GM12878 (cell line): Measurements from ENCODE around the gene RANBP3. TPM values are rescaled to one million over a fixed set of nuclear protein-coding genes. Genes with fewer than 3 reads are reported as not detected.

Experiments
- ATAC-seq: fragments of 200-7000 bp; cut with Tn5 transposase; 3 replicates; pipeline ENCODE4 v1.9.1; 2020; ENCODE audit warnings: mild to moderate bottlenecking, moderate library complexity
- BruUV-seq: library from RNA; stranded (reverse); fragments of 400-500 nt; replicated peaks from 2 replicates; lab custom pipeline; 2021; lab: Mats Ljungman, UMichigan
- CTCF ChIA-PET: fragments of 300-600 bp; sonication (Branson Sonifier 250); formaldehyde crosslinking; extraction: SDS; loops from one replicate; lab custom pipeline; 2021; ENCODE audit warnings: inconsistent platforms; lab: Yijun Ruan, JAX
- POLR2A ChIA-PET: fragments of 350-600 bp; formaldehyde crosslinking; extraction: SDS; loops from one replicate; lab custom pipeline; 2021; ENCODE audit warnings: inconsistent platforms; lab: Charles Lee
- RAD21 ChIA-PET: fragments of 300-600 bp; sonication (Branson Sonifier 250); formaldehyde crosslinking; loops from one replicate; lab custom pipeline; 2023; ENCODE audit warnings: antibody characterized with exemption; ENCODE audit not compliant: unreplicated experiment; lab: Charles Lee
- SMC1A ChIA-PET: fragments of 300-600 bp; sonication (Branson Sonifier 250); formaldehyde crosslinking; loops from one replicate; lab custom pipeline; 2023; ENCODE audit not compliant: unreplicated experiment, uncharacterized antibody; lab: Charles Lee
- DNase-seq: peaks from one replicate; pipeline ENCODE4 v3.0.0-alpha.2; 2011; ENCODE audit warnings: low read depth, low spot score
- FAIRE-seq: peaks from 3 replicates; lab custom pipeline; 2011; peaks lifted over from hg19 to GRCh38; lab: Jason Lieb, UNC
- H2AFZ ChIP-seq: 2 replicates; pipeline ENCODE4 v1.6.0; 2011; ENCODE audit warnings: low read depth, low read length, control low read depth; ENCODE audit not compliant: control insufficient read depth
- H3K27ac ChIP-seq: 2 replicates; pipeline ENCODE4 v1.5.1; 2011; ENCODE audit warnings: control low read depth; ENCODE audit not compliant: control insufficient read depth, insufficient read depth
- H3K27me3 ChIP-seq, 2 experiments: replicated peaks in 1 of 2; 2 replicates each; pipeline versions ENCODE4 v1.6.0 to v1.6.1; 2011; ENCODE audit warnings: low read length in 1 of 2; ENCODE audit not compliant: control insufficient read depth in 2 of 2, insufficient read depth in 2 of 2
- H3K36me3 ChIP-seq, 2 experiments: 2 replicates each; pipeline ENCODE4 v1.5.1; 2011; ENCODE audit warnings: low read length in 1 of 2; ENCODE audit not compliant: control insufficient read depth in 2 of 2, insufficient read depth in 2 of 2
- H3K4me1 ChIP-seq: 2 replicates; pipeline ENCODE4 v1.6.1; 2011; ENCODE audit warnings: mild to moderate bottlenecking, low read length, moderate library complexity, mixed read lengths; ENCODE audit not compliant: control insufficient read depth, insufficient read depth
- H3K4me2 ChIP-seq: 2 replicates; pipeline ENCODE4 v1.6.0; 2011; ENCODE audit warnings: control low read depth; ENCODE audit not compliant: control insufficient read depth, insufficient read depth
- H3K4me3 ChIP-seq: fragments of 200-600 bp; sonication (generic); 2 replicates; pipeline ENCODE4 v1.5.1; 2016
- H3K79me2 ChIP-seq: 2 replicates; pipeline ENCODE4 v1.6.0; 2011; ENCODE audit warnings: low read length; ENCODE audit not compliant: control insufficient read depth, insufficient read depth
- H3K9ac ChIP-seq: 2 replicates; pipeline ENCODE4 v1.8.0; 2011; ENCODE audit warnings: low read length, control low read depth, mixed read lengths; ENCODE audit not compliant: control insufficient read depth, insufficient read depth
- H3K9me3 ChIP-seq: replicated peaks from 3 replicates; pipeline ENCODE4 v1.5.1; 2011; ENCODE audit warnings: mild to moderate bottlenecking, low read length; ENCODE audit not compliant: control insufficient read depth, insufficient read depth
- H4K20me1 ChIP-seq: 2 replicates; pipeline ENCODE4 v1.6.0; 2011; ENCODE audit not compliant: control insufficient read depth, insufficient read depth
- ASH2L ChIP-seq: fragments of 300-600, 200-600 bp; sonication (generic); IDR thresholded peaks from 2 replicates; pipeline ENCODE4 v1.6.1; 2017; ENCODE audit warnings: low read depth, mild to moderate bottlenecking, borderline replicate concordance
- ATF7 ChIP-seq: fragments of 450-650 bp; IDR thresholded peaks from 2 replicates; pipeline ENCODE4 v1.6.1; 2016; ENCODE audit warnings: low read depth, mild to moderate bottlenecking
- ESRRA ChIP-seq: IDR thresholded peaks from 2 replicates; pipeline ENCODE4 v1.6.1; 2012; ENCODE audit warnings: mild to moderate bottlenecking, low read length, improper control_type of control experiment
- ETV6 ChIP-seq, 2 experiments: fragments of 450-650 bp in 1 of 2; IDR thresholded peaks in 1 of 2; conservative IDR thresholded peaks in 1 of 2; 2 replicates each; pipeline ENCODE4 v1.6.1; 2014; ENCODE audit warnings: antibody characterized with exemption in 1 of 2, borderline replicate concordance in 1 of 2, low read depth in 1 of 2, mild to moderate bottlenecking in 1 of 2, moderate library complexity in 1 of 2
- EZH2 ChIP-seq: IDR thresholded peaks from 2 replicates; pipeline ENCODE4 v1.6.1; 2012; ENCODE audit warnings: low read depth, mild to moderate bottlenecking, control low read depth, inconsistent platforms, low read length, borderline replicate concordance; ENCODE audit not compliant: control insufficient read depth
- HDAC2 ChIP-seq: fragments of 200-600 bp; sonication (generic); IDR thresholded peaks from 2 replicates; pipeline ENCODE4 v1.6.1; 2017
- HDAC6 ChIP-seq: fragments of 200-600 bp; sonication (generic); IDR thresholded peaks from one replicate; pipeline ENCODE4 v1.8.0; 2017; ENCODE audit warnings: antibody characterized with exemption; ENCODE audit not compliant: unreplicated experiment
- IKZF1 ChIP-seq: fragments of 450-650 bp; conservative IDR thresholded peaks from 2 replicates; pipeline ENCODE4 v1.6.1; 2017; ENCODE audit warnings: antibody characterized with exemption, mild to moderate bottlenecking
- MEF2A ChIP-seq: IDR thresholded peaks from 2 replicates; pipeline ENCODE4 v1.6.1; 2011; ENCODE audit warnings: low read depth, mild to moderate bottlenecking, low read length, moderate library complexity; ENCODE audit not compliant: insufficient read depth
- PAX5 ChIP-seq: IDR thresholded peaks from 2 replicates; pipeline ENCODE4 v1.6.1; 2011; ENCODE audit warnings: low read depth, low read length, borderline replicate concordance
- POU2F2 ChIP-seq: IDR thresholded peaks from 3 replicates; pipeline ENCODE4 v1.6.1; 2011; ENCODE audit warnings: low read depth, mild to moderate bottlenecking, low read length, borderline replicate concordance
- SIN3A ChIP-seq: IDR thresholded peaks from 2 replicates; pipeline ENCODE4 v1.6.1; 2012; ENCODE audit warnings: low read depth, low read length, improper control_type of control experiment
- SMC3 ChIP-seq: IDR thresholded peaks from 2 replicates; pipeline ENCODE4 v1.6.1; 2011; ENCODE audit warnings: low read length, improper control_type of control experiment, borderline replicate concordance
- STAT1 ChIP-seq: fragments of 450-650 bp; conservative IDR thresholded peaks from 2 replicates; pipeline ENCODE4 v1.6.1; 2014; ENCODE audit warnings: antibody characterized with exemption, mild to moderate bottlenecking
- ZNF384 ChIP-seq: IDR thresholded peaks from 2 replicates; pipeline ENCODE4 v1.6.1; 2012; ENCODE audit warnings: low read depth, mild to moderate bottlenecking, low read length, improper control_type of control experiment, borderline replicate concordance
- WGBS: methylation state at CpG from one replicate; pipeline ENCODE4 v1.1.6; 2016; ENCODE audit warnings: low lambda C conversion rate; ENCODE audit not compliant: insufficient replicate concordance, insufficient coverage; ENCODE audit errors: missing lambda C conversion rate; 5-methylcytosine and 5-hydroxymethylcytosine counted together
- in situ Hi-C: fragments of 300-500 bp; cut with MboI; formaldehyde crosslinking; loops from 9 replicates; pipeline ENCODE4 v1.14.3; 2018; ENCODE audit warnings: mixed read lengths
- intact Hi-C: fragments of 100-400 bp; cut with micrococcal nuclease; formaldehyde crosslinking; loops from one replicate; pipeline ENCODE4 v1.14.2; 2022; ENCODE audit not compliant: unreplicated experiment
- polyA plus RNA-seq, 11 experiments: library from polyadenylated mRNA; depleted of rRNA in 4 of 11; unstranded in 6 of 11; stranded (reverse) in 5 of 11; fragments of >200 nt; fragmentation: Nextera tagmentation in 4 of 11; fragmentation: Illumina TruSeq in 1 of 11; extraction: Ambion mirVana in 4 of 11; extraction: Trizol in 1 of 11; gene quantifications; 1 replicate in 1 of 11; 2 replicates in 10 of 11; pipeline versions ENCODE4 v1.2.1 to v1.2.3, GENCODE V29; 2011 to 2016; ENCODE audit warnings: inconsistent platforms in 2 of 11, missing spikeins in 2 of 11, low read depth in 1 of 11
- total RNA-seq, 4 experiments: library from RNA; depleted of rRNA in 3 of 4; stranded (reverse); fragments of >200 nt in 3 of 4; fragmentation: Illumina TruSeq in 1 of 4; extraction: Trizol in 1 of 4; gene quantifications; 2 replicates each; pipeline versions ENCODE4 v1.2.1 to v1.2.3, GENCODE V29; 2013 to 2021
- TF ChIP-seq, protein P1 (sequence below): IDR thresholded peaks from 2 replicates; pipeline ENCODE4 v1.6.1; 2012; ENCODE audit warnings: low read depth, low read length, improper control_type of control experiment
- TF ChIP-seq, protein P2 (sequence below): fragments of 150-350 bp; IDR thresholded peaks from 2 replicates; pipeline ENCODE4 v1.6.1; 2016; ENCODE audit warnings: low read depth, low read length

Gene RANBP3
- total and polyA plus RNA-seq, 10 of the 15 experiments (the other 5 are each of a cell fraction or from before 2014, with no cell fraction given): 1.1 to 81.6 (median 60.0) TPM

DNA sequence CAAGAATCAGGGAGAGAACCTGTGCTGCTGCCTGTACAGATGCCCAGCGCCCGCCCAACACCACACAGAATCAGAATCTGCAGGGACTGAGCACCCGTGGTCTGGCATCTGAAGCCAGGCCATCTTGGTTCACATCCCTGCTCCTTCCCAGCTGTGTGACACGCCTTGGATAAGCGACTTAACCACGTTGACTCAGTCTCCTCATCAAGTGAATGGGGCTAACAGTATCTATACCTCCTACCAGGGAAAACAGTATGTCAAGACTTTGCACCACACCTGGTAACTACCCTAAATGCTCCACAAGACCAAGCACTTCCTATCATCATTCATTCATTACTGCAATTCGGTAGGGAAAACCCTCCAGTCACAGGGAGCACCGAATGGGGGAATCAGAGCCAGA lies 1.2 kb downstream of the RANBP3 start:
- SMC1A ChIA-PET: interaction anchor here (1.5 to 4.4 kb wide), 4 partner anchors 9 to 172 kb away, joined by 3 to 13 read pairs (median 7); no protein-coding TSS in a partner anchor
- no TSS peak for BruUV-seq
- no peak for FAIRE-seq
- H3K27ac ChIP-seq: peak overlapping the region; percentile 24
- POLR2A ChIA-PET: no interaction called here
- CTCF ChIA-PET: interaction anchor here (0.9 to 6.7 kb wide), 3 partner anchors 9 to 11 kb away, joined by 3 to 58 read pairs (median 7); no protein-coding TSS in a partner anchor
- intact Hi-C loops (no loop called here), in situ Hi-C loops (no loop called here)
- peaks cover 15% of the 10 kb centered on the region; the same call in 1 of the 2 replicates for H4K20me1 ChIP-seq
- H3K9ac ChIP-seq: peak overlapping the region; percentile 90
- H3K4me2 ChIP-seq: peak overlapping the region; percentile 90
- RAD21 ChIA-PET: interaction anchor here (3.9 kb wide), 1 partner anchor 9 kb away, joined by 18 read pairs; no protein-coding TSS in a partner anchor
- no peak for DNase-seq
- peaks cover 21% of the 10 kb centered on the region for H3K4me1 ChIP-seq
- H3K9me3 ChIP-seq: no peaks in the 10 kb centered on the region
- 27% methylated on average over 8 of the region's 8 CpGs for WGBS
- no peak overlapping the region for H2AFZ ChIP-seq
- no peak for ATAC-seq
- TF ChIP-seq, protein P1, sequence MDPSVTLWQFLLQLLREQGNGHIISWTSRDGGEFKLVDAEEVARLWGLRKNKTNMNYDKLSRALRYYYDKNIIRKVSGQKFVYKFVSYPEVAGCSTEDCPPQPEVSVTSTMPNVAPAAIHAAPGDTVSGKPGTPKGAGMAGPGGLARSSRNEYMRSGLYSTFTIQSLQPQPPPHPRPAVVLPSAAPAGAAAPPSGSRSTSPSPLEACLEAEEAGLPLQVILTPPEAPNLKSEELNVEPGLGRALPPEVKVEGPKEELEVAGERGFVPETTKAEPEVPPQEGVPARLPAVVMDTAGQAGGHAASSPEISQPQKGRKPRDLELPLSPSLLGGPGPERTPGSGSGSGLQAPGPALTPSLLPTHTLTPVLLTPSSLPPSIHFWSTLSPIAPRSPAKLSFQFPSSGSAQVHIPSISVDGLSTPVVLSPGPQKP: no peak
- TF ChIP-seq STAT1: no peak
- no peak for TF ChIP-seq HDAC2
- no peak for TF ChIP-seq SIN3A
- no peak for TF ChIP-seq ZNF384
- no peak for TF ChIP-seq ESRRA
- no peak for TF ChIP-seq EZH2
- TF ChIP-seq HDAC6: no peak
- no peak for TF ChIP-seq IKZF1
- no peak for TF ChIP-seq POU2F2
- TF ChIP-seq MEF2A: no peak
- no peak for TF ChIP-seq ASH2L
- TF ChIP-seq, protein P2, sequence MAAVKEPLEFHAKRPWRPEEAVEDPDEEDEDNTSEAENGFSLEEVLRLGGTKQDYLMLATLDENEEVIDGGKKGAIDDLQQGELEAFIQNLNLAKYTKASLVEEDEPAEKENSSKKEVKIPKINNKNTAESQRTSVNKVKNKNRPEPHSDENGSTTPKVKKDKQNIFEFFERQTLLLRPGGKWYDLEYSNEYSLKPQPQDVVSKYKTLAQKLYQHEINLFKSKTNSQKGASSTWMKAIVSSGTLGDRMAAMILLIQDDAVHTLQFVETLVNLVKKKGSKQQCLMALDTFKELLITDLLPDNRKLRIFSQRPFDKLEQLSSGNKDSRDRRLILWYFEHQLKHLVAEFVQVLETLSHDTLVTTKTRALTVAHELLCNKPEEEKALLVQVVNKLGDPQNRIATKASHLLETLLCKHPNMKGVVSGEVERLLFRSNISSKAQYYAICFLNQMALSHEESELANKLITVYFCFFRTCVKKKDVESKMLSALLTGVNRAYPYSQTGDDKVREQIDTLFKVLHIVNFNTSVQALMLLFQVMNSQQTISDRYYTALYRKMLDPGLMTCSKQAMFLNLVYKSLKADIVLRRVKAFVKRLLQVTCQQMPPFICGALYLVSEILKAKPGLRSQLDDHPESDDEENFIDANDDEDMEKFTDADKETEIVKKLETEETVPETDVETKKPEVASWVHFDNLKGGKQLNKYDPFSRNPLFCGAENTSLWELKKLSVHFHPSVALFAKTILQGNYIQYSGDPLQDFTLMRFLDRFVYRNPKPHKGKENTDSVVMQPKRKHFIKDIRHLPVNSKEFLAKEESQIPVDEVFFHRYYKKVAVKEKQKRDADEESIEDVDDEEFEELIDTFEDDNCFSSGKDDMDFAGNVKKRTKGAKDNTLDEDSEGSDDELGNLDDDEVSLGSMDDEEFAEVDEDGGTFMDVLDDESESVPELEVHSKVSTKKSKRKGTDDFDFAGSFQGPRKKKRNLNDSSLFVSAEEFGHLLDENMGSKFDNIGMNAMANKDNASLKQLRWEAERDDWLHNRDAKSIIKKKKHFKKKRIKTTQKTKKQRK: no peak
- no peak for TF ChIP-seq ATF7
- no peak for TF ChIP-seq SMC3
- no peak for TF ChIP-seq ETV6 (conservative IDR thresholded peaks at IDR 0.05 in 1 of 2, IDR thresholded peaks at IDR 0.05 in 1 of 2; ENCODE audit: borderline replicate concordance in 1 of 2, low read depth in 1 of 2)
- TF ChIP-seq PAX5: no peak
- H3K79me2 ChIP-seq: peaks cover 75% of the 10 kb centered on the region
- no peaks in the 10 kb centered on the region for H3K27me3 ChIP-seq
- peak overlapping the region; percentile 90 for H3K4me3 ChIP-seq
- H3K36me3 ChIP-seq: peaks cover 4 to 11% of the 10 kb centered on the region in 2 experiments
